Lower leg skin (tissue), 4 donors: Measurements from ENCODE around the gene NCAM1. TPM values are rescaled to one million over a fixed set of nuclear protein-coding genes. Genes with fewer than 3 reads are reported as not detected.

Experiments
- DNase-seq, 2 donors: peaks; one replicate each; pipeline ENCODE4 v3.0.0-alpha.2; 2019; ENCODE audit warnings: low spot score in 2 of 2
- H3K4me3 ChIP-seq: fragments of 200-600 bp; sonication (generic); 2 replicates; pipeline ENCODE4 v1.5.1; 2017; ENCODE audit warnings: mild to moderate bottlenecking, low read depth; ENCODE audit not compliant: poor library complexity, severe bottlenecking
- CTCF ChIP-seq, 3 donors: fragments of 450-650 bp; IDR thresholded peaks; one replicate each; pipeline ENCODE4 v1.5.1; 2016; ENCODE audit warnings: antibody characterized with exemption in 3 of 3, mild to moderate bottlenecking in 3 of 3, moderate library complexity in 2 of 3
- POLR2A ChIP-seq, 2 donors: fragments of 450-650 bp; IDR thresholded peaks; one replicate each; pipeline ENCODE4 v1.6.1; 2016 to 2017; ENCODE audit warnings: antibody characterized with exemption in 2 of 2, mild to moderate bottlenecking in 1 of 2, moderate library complexity in 1 of 2
- WGBS, 2 donors: methylation state at CpG; one replicate each; pipeline ENCODE4 v1.1.5; 2018; 5-methylcytosine and 5-hydroxymethylcytosine counted together
- intact Hi-C: fragments of 100-400 bp; cut with DNase I; formaldehyde crosslinking; loops from one replicate; pipeline ENCODE4 v1.15.0; 2023; ENCODE audit warnings: low total_unique reads
- total RNA-seq, 4 donors: library from RNA; depleted of rRNA; stranded (reverse); fragments of >200 nt; gene quantifications; one replicate each; pipeline ENCODE4 v1.1.0, GENCODE V29; 2016

Gene NCAM1
- total RNA-seq, 4 donors from 2014 or later: 1.7 to 7.1 (median 3.8) TPM

DNA sequence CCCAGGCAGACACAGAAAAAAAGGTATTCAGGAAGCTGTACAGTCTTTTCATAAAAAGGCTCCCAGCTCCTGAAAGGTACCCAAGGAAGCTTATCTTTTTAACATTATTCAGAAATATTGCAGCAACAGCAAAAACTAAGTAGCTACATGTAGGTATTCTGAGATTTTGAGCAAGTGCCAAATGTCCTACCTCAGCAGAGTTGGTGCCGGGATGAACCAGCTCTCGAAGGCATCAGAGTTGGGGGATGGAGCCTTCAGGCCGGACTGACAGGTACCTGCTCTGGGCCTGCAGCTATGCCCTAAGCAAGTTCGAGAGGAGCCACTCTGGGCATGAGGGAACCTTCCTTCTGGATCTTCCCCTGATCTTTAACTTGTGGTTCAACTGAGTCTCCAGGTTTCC is 276.0 kb downstream of the NCAM1 start:
- intact Hi-C loops: no loop called here
- WGBS, 2 donors: 56 to 81% methylated on average over 4 of the region's 4 CpGs
- TF ChIP-seq CTCF (IDR thresholded peaks at IDR 0.05): no peak
- DNase-seq: no peak
- H3K4me3 ChIP-seq: no peak overlapping the region

- intact Hi-C loops: no loop called here
- whole genome bisulfite sequencing, 2 donors: 92 to 95% methylated on average over 5 of the region's 5 CpGs
- TF ChIP-seq CTCF (IDR thresholded peaks at IDR 0.05) (no peak), POLR2A (IDR thresholded peaks at IDR 0.05) (no peak)
- DNase-seq: no peak
- no peak overlapping the region for H3K4me3 ChIP-seq
Measured at GRCh38 chr11:113238721-113239120, 277.5 kb downstream of the NCAM1 start.

DNA sequence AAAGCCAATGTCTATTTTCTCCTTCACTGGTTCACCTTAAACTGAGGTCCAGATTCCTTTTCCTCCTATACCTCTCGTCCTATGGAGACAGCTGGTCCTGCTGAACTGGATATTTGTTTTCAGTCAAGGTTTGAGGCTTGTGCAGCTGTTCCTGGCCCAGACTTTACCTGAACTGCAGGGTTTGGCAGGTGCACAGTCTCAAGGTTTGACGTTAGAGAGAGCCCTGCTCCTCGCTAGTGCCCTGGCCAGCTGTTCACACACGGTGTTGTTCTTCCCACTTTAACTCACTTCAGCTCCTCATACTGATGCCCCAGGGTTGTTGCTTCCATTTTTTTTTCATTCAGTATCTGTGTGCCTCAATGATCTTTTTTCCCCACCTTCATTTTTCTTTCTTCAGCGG is 279.2 kb downstream of the NCAM1 start:
- TF ChIP-seq CTCF (IDR thresholded peaks at IDR 0.05) (no peak), POLR2A (IDR thresholded peaks at IDR 0.05) (no peak)
- WGBS, 2 donors: 86 to 93% methylated on average over 5 of the region's 5 CpGs
- intact Hi-C loops: no loop called here
- DNase-seq: no peak
- H3K4me3 ChIP-seq: no peak overlapping the region

DNA sequence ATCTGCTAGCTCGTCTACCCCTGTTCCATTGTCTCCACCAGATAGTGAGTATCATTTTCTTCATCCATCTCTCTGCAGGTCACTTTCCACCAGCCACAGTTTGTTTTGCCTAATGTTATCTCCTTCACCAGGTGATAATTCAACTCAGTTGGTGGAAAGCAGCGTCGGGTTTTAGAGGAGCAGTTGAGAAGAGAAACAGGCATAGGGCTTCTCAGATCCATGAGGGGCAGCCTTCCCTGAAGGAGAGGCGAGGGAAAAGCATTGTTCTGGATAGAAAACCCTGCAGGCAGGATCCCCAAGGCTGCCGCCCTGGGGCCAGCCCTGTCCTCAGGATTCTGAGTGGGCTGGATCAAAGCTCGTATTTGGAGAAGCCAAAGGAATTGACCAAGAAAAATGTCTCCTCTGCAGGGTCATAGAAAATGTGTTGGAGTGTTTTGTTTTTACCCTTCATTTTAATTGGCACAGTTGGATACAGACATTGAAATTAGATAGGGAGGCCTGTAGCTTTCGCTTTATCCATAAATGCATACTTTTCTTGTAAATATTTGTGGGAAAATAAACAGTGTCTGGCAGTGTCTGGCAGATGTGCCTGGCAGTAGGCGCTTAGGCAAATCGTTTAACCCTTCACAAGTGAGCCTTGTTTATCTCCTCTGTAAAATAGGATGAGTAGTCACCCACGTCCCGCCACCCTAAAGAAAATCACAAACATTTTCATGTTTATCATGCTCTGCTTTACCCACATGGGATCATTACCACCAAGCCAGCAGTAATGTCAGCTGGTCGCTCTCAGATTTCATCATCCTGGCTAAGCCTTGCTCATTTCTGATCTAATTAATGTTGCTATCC is 279.8 kb downstream of the NCAM1 start:
- 83 to 87% methylated on average over 12 of the region's 12 CpGs for WGBS, 2 donors
- DNase-seq: no peak
- TF ChIP-seq POLR2A (IDR thresholded peaks at IDR 0.05): no peak
- no peak for TF ChIP-seq CTCF (IDR thresholded peaks at IDR 0.05)
- intact Hi-C loops: no loop called here
- H3K4me3 ChIP-seq: no peak overlapping the region

DNA sequence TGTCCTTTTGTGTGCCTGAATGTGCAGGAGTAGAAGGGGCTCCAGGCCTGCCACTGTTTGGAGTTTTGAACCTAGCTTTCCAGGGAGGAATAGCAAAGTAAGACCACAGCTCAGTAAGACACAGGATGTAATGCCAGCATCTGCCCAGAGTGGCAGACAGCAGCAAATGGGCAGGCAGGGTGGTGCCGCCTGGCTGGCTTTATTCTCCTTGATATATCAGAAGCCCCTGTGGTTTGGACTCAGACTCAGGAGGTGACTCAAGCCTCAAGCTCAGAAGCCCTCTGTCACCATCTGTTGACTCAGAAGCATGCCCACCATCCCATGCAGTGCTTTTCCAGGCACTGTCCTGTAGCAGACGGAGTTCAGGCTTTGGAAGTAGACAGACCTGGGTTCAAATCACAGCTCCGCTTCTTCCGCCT is 280.4 kb downstream of the NCAM1 start:
- 95 to 98% methylated on average over 4 of the region's 4 CpGs for WGBS, 2 donors
- no peak overlapping the region for H3K4me3 ChIP-seq
- intact Hi-C loops: no loop called here
- no peak for DNase-seq
- no peak for TF ChIP-seq CTCF (IDR thresholded peaks at IDR 0.05)
- TF ChIP-seq POLR2A (IDR thresholded peaks at IDR 0.05): no peak

DNA sequence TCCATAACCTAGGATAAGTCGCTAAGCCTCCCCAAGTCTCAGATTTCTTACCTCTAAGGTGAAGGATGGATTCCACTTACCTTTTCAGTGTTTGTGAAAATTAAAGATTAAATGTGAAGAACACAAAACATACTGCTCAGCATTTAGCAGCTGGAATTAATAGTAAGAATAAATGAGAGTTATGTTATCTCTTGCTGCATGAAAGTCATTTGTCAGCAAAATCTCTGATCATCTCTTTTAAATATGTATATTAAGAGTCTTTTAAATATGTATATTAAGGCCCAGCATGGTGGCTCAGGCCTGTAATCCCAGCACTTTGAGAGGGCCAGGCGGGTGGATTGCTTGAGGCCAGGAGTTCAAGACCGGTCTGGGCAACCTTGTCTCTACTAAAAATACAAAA is 280.8 kb downstream of the NCAM1 start:
- WGBS, 2 donors: 96 to 98% methylated on average over 3 of the region's 3 CpGs
- no peak overlapping the region for H3K4me3 ChIP-seq
- intact Hi-C loops: no loop called here
- DNase-seq: no peak
- TF ChIP-seq POLR2A (IDR thresholded peaks at IDR 0.05) (no peak), CTCF (IDR thresholded peaks at IDR 0.05) (no peak)
